Stimulated activated CD8-positive, alpha-beta memory T cell treated with anti-CD3 and anti-CD28 coated beads, Interleukin-15, amount 100 ng/mL, for 1 hour (primary cell): ENCODE results near the gene GNAO1.

Experiments
- DNase-seq: peaks from one replicate; pipeline ENCODE4 v3.0.0-alpha.2; 2020; ENCODE audit warnings: low read depth

The GNAO1 gene

DNA sequence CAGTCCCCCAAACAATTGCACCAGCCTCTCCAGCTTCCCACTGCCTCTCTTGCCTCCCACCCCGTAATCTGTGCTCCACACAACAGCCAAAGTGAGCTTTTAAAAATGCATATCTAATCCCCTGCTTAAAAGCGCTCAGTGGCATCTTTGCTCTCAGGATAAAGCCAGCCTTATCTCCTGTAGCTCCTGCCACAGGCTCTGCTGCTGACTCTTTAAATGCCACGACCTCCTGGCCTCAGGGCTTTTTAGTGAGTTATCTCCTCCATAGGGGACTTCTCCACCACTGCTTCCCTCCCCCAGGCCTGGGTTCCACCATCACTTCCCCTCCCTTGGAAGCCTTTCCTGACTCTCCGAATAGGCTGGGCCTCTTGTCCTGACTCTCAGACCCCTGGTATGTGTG, 98.6 kb downstream of the GNAO1 start:
- no peak for DNase-seq

GRCh38 chr16:56294014-56294413, 102.7 kb downstream of the GNAO1 start:
- no peak for DNase-seq

- no peak for DNase-seq
Observed at GRCh38 chr16:56294579-56294978, 103.3 kb downstream of the GNAO1 start.

- no peak for DNase-seq
Observed at GRCh38 chr16:56295059-56295665, 103.9 kb downstream of the GNAO1 start.

- DNase-seq, result no peak
Observed at GRCh38 chr16:56295739-56296527, 104.6 kb downstream of the GNAO1 start.

GRCh38 chr16:56297684-56298083, 106.4 kb downstream of the GNAO1 start:
- no peak for DNase-seq

GRCh38 chr16:56298116-56298515, 106.8 kb downstream of the GNAO1 start:
- DNase-seq, result no peak

DNA sequence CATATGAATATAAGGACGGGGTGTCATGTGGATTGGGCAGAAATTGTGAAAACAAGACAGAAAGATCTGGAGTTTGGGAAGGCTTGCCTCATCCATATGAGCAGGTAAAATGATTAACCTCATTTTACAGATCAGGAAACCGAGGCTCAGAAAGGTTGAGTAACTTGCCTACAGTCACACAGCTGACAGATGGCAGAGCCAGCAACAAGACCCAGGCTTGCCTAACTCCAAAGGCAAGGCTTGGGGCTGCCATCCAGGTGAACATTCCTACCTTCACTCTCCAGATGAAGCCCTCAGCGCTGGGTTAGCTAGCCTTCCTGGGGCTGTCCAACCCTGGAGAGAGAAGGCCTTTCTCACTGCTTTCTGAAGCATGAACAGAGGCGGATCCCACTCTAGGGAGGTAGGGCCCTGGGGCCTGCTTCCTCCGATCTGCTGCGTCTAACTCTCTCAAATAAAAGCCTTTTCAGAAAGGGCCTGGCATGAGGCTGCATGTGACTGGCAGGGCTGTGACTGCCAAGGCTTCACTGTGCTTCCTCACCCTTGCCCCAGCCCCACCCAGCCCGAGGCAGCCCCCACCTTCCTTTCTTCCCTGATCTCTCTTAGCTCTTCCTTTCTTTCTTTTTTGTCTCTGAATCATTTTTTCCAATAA, 107.8 kb downstream of the GNAO1 start:
- no peak for DNase-seq

DNA sequence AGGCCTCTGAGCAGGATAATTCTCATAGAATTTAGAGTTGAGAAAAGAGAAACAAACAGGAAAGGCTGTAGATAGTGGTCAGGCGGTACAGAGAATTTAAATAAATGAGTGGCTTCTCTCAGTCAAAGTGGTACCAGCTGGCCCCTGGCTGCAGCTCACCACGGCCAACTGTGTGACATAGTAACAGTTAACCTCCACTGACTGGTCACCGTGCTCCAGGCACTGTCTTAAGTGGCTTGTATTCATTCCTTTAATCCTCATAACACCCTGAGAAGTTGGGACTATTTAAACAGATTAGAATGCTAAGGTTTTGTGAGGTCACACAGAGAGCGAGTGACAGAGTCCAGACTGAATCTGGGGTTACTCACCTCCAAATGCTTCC, 108.9 kb downstream of the GNAO1 start:
- no peak for DNase-seq

GRCh38 chr16:56300891-56301850, 109.9 kb downstream of the GNAO1 start:
- DNase-seq, result no peak

- DNase-seq, result no peak
Observed at GRCh38 chr16:56302506-56302905, 111.2 kb downstream of the GNAO1 start.

DNA sequence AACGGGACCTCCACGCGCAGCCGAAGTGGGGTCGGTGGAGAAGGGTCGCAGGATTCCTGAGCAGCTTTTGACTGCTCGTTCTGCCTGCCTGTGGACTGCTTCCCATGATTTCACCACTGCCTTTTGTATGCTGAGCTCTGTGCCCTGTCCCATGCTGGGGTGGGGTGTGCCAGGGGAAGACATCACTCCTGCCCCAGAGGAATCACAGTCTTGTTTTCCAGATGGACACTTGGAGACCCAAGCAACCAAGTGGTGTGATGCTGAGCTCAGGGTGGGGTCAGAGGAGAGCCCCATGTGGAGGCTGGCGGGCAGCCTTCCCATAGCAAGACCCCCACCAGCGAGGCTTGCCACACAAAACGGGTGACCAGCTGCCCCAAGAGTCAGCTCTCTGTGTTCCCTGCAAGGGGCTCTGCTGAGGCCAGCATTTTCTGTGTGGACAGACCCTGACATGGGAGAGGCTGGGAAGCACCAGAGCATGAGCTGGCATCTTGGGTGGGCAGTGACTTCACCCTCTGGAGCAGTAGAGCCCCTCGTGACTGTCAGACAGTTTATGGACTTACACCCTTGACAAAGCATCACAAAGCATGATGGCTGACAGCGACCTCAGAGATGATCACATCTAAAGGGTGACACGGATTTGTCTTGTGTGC, 111.9 kb downstream of the GNAO1 start:
- DNase-seq, result no peak

- no peak for DNase-seq
Observed at GRCh38 chr16:56303880-56304279, 112.6 kb downstream of the GNAO1 start.

- no peak for DNase-seq
Observed at GRCh38 chr16:56305956-56306565, 114.8 kb downstream of the GNAO1 start.

- DNase-seq, result no peak
Observed at GRCh38 chr16:56306690-56307533, 115.6 kb downstream of the GNAO1 start.

GRCh38 chr16:56307534-56307873, 116.2 kb downstream of the GNAO1 start:
- no peak for DNase-seq

DNA sequence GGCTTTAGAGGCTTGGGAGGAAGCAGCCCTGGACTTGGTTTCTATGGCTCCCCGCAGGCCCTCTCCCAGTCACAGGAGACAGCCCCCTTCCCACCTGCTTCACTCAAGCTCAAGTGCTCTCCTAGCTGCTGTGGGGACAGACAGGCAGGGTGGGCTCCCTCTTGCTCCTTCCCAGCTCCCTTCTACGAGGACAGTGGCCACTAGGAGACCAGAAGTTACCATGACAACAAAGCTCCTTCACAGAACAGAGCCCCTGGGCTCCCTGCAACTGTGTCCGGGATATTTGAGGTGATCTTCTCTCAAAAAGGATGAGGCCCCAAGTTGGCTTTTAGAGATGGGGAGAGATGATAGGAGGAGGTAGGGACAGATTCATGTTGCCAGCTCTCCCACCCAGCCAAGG, 117.7 kb downstream of the GNAO1 start:
- no peak for DNase-seq

DNA sequence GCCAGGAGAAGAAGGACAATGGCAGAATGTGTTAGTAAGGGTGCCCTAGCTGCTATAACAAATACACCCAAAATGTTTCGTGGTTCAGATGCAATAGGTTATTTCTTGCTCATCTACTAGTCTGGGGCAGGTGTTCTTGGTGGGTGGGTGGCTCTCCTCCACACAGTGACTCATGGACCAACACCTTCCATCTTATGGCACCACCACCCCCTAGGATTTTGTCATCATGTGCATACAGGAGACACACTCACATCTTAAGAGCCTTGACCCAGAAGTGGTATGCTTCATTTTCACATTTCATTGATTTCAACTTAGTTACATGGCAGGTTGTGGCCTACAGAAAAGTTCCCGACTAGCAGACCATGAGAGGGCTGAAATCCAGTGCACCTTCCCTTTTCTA, 119.4 kb downstream of the GNAO1 start:
- DNase-seq, result no peak

- DNase-seq, result no peak
Observed at GRCh38 chr16:56311208-56312027, 120.1 kb downstream of the GNAO1 start.

DNA sequence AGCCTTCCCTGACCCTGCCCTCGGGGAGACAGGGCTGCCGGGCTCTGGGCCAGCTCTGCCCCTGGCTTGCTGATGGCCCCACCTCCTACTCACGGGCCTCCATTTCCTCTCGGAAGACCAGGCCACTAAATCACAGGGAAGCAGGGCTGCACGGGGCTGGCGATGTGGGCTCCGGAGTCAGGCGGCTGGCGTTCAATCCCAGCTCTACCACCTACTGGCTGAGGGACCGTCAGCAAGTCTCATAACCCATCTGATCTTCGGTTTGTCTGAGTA, 120.7 kb downstream of the GNAO1 start:
- DNase-seq, result no peak
